ENCODE measurements around the gene SLC6A6.

SLC6A6 gene

DNA sequence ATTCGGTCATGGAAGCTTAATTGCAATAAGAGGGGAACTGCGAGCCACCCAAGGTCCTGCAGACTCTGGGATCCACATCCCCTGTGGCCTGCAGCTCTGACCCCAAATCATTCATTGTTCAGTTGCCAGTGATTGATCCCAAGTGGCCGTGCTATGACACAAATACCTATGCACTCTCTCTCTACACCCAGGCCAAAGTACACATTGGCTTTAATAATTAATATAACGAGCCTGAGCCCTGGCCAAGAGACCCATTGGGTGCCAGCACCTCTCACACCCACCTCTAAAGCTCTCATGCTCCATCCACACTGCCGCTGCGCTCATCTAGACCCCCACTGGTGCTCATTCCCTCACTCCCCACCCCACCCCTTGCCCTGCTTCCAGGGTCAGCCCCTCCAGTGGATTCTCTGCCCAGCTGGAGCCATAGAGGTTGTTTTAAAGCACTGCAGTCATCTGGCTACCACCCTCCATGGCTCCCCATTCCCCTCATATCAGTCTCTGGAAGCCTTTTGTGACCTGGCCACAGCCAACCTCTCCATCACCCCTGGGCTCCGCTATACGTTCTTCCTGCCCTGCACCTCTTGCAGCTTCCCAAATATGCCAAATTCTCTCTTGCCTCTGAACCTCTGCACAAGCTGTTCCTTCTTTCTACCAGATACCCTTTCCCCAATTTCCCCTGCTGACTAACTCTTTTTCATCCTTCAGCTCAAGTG is 37.7 kb upstream of the SLC6A6 start:
- H3K4me3 ChIP-seq (ENCODE audit: low read depth, low read length), result no peak overlapping the region
- H3K9ac ChIP-seq (ENCODE audit: low read length), result no peak overlapping the region
- H3K27ac ChIP-seq (ENCODE audit: low read depth, low read length), result no peak overlapping the region
- H3K9me3 ChIP-seq (ENCODE audit: control insufficient read depth, insufficient read depth, low read depth, low read length), result no peaks in the 10 kb centered on the region
- no peaks in the 10 kb centered on the region for H3K27me3 ChIP-seq (ENCODE audit: control insufficient read depth, insufficient read depth, low read length)
- peaks cover 15% of the 10 kb centered on the region; the same call in 1 of the 2 replicates for H3K4me1 ChIP-seq (ENCODE audit: control insufficient read depth, insufficient read depth, low read length)
- H3K36me3 ChIP-seq (ENCODE audit: control insufficient read depth, insufficient read depth, low read length), result no peaks in the 10 kb centered on the region

DNA sequence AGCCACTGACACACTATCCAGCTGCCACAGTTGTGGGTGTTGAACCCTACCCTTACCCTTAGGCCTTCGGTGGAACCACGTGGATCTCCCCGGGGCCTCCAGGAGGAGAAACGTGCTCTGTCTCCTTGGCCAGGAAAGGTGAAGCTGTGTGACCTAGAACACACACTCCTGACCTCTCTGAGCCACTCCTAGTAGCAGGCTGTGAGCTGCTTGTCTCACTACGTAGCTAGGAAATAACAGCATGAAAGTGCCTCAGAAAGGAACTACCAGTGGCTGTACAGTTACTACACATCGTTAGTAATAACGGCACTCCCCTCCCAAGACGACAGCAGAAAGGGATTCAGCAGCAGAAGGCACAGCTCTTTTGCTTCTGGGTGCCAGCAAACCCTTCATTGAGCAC is 36.2 kb upstream of the SLC6A6 start:
- H3K4me3 ChIP-seq (ENCODE audit: low read depth, low read length), result no peak overlapping the region
- H3K36me3 ChIP-seq (ENCODE audit: control insufficient read depth, insufficient read depth, low read length), result no peaks in the 10 kb centered on the region
- H3K27ac ChIP-seq (ENCODE audit: low read depth, low read length), result no peak overlapping the region
- no peak overlapping the region for H3K9ac ChIP-seq (ENCODE audit: low read length)
- H3K27me3 ChIP-seq (ENCODE audit: control insufficient read depth, insufficient read depth, low read length), result no peaks in the 10 kb centered on the region
- H3K9me3 ChIP-seq (ENCODE audit: control insufficient read depth, insufficient read depth, low read depth, low read length), result no peaks in the 10 kb centered on the region
- peaks cover 18% of the 10 kb centered on the region; the same call in 1 of the 2 replicates for H3K4me1 ChIP-seq (ENCODE audit: control insufficient read depth, insufficient read depth, low read length)

DNA sequence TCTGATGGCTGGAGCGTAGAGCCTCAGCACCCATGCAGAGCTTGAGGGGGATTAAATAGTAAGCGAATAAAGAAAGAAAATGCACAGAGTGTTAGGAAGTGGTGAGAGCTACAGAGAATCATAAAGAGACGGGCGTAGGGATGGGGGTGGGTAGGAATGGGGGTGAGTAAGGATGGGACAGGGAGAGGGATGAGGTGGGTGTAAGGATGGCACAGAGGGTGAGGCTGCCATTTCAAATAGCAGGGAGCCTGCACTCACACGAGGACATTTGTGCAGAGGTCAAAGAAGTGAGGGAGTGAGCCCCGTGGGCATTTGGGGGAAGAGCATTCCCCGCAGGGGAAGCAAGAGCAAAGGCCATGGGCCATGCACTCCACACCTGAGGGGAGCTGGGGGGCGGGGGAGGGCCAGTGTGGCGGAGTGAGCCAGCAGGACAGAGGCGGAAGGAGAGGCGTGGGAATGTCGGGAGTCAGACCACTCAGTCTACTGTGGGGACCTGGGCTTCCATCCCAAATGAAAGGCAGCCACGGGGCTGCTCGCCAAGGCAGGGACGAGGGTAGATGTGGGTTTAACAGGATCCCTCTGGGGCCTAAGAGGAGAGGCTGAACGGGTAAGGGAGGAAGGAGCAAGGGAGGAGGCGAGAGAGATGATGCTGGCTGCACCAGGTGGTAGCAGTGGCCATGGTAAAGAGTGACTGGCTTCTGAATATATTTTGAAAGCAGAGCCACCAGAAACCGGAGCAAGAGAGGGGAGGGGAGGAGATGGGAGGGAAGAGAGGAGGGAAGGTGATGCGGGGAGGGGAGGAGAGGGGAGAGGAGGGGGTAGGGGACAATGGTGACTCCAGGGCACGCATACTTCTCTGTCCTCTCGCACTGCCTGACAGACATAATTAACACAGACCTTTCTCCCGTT is 35.2 kb upstream of the SLC6A6 start:
- no peaks in the 10 kb centered on the region for H3K27me3 ChIP-seq (ENCODE audit: control insufficient read depth, insufficient read depth, low read length)
- H3K4me1 ChIP-seq (ENCODE audit: control insufficient read depth, insufficient read depth, low read length), result peaks cover 26% of the 10 kb centered on the region; the same call in 1 of the 2 replicates
- H3K9me3 ChIP-seq (ENCODE audit: control insufficient read depth, insufficient read depth, low read depth, low read length), result no peaks in the 10 kb centered on the region
- H3K4me3 ChIP-seq (ENCODE audit: low read depth, low read length), result no peak overlapping the region
- no peak overlapping the region for H3K27ac ChIP-seq (ENCODE audit: low read depth, low read length)
- H3K36me3 ChIP-seq (ENCODE audit: control insufficient read depth, insufficient read depth, low read length), result no peaks in the 10 kb centered on the region
- H3K9ac ChIP-seq (ENCODE audit: low read length), result no peak overlapping the region

DNA sequence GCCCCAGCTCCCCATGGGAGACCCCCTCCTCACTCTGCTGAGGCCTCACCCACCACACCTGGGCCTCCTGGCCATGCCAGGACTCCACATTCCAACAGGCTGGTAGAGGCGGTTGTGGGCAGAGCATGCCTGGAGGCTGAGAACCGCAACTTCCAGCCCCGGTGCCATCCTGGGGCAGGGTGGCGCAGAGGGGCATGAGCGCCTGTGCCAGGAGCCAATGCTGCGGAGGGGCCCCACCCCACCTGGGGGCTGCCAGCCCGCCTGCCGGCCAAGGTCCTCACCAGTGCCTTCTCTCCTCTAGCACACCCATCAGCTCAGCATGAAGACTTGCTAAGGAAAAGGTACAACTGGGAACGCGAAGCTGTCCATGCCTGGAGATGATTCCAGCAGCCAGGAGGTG is 34.3 kb upstream of the SLC6A6 start:
- H3K27me3 ChIP-seq (ENCODE audit: control insufficient read depth, insufficient read depth, low read length), result no peaks in the 10 kb centered on the region
- H3K9ac ChIP-seq (ENCODE audit: low read length), result no peak overlapping the region
- H3K4me3 ChIP-seq (ENCODE audit: low read depth, low read length), result no peak overlapping the region
- H3K27ac ChIP-seq (ENCODE audit: low read depth, low read length), result no peak overlapping the region
- H3K4me1 ChIP-seq (ENCODE audit: control insufficient read depth, insufficient read depth, low read length), result peaks cover 34% of the 10 kb centered on the region; the same call in 1 of the 2 replicates
- no peaks in the 10 kb centered on the region for H3K9me3 ChIP-seq (ENCODE audit: control insufficient read depth, insufficient read depth, low read depth, low read length)
- no peaks in the 10 kb centered on the region for H3K36me3 ChIP-seq (ENCODE audit: control insufficient read depth, insufficient read depth, low read length)

DNA sequence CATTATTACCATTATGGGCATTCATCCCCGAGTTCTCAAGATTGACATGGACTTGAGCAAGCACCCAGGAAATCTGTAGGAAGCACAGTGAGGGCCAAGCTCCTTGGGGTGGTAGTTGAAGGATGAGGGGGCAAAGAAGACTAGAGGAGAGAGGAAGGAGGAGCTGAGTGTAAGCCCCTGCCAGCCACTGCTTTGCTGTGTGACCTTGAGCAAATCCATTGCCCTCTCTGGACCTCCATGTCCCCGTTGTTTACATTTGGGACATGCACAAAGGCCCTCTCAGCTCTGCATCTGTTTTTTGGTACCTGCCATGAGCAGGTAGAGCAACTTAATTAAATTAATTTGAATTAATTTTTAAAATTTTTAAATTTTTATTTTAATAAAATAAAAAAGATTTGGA is 33.5 kb upstream of the SLC6A6 start:
- Histone ChIP-seq H3K36me3 (ENCODE audit: control insufficient read depth, insufficient read depth, low read length) (no peaks in the 10 kb centered on the region), H3K9me3 (ENCODE audit: control insufficient read depth, insufficient read depth, low read depth, low read length) (no peaks in the 10 kb centered on the region), H3K27ac (ENCODE audit: low read depth, low read length) (no peak overlapping the region), H3K4me3 (ENCODE audit: low read depth, low read length) (no peak overlapping the region), H3K9ac (ENCODE audit: low read length) (no peak overlapping the region), H3K27me3 (ENCODE audit: control insufficient read depth, insufficient read depth, low read length) (no peaks in the 10 kb centered on the region), H3K4me1 (ENCODE audit: control insufficient read depth, insufficient read depth, low read length) (peaks cover 40% of the 10 kb centered on the region; the same call in 1 of the 2 replicates)

DNA sequence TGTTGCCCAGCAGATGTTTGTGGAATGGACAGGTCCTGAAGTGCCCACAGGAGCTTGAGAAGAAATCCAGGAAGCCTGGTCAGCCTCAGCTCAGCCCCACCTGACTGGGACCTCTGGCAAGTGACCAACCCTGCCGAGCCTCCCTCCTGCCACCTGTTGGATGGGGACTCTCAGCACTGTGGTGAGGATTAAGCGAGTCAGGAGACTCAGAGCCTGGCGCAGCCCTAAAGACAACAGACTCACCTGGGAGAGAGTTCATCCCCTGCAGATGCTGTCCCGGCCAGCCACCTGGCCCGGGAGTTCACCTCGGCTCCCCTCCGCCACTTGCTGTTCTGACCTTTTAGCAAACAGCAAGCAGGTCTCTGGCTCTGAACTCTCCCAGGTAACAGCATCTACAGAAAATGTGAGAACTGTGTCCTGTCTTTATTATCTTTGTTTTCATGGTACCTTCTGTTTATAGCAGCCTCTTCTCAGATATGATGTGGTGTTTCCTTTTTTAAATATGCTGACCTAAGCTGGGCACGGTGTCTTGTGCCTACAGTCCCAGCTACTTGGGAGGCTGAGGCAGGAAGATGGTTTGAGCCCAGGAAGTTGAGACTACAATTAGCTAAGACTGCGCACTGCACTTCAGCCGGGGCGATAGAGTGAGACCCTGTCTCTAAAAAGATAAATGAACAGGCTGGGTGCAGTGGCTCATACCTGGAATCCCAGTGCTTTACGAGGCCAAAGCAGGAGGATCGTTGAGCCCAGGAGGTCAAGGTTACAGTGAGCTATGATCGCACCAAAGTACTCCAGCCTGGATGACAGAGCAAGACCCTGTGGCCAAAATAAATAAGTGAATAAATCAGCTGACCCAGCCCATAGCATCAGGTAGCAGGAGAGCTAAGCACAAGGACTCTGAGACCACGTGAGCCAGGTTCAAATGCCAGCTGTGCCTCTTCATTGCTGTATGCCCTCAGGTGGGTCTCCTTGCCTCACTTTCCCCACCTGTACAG is 32.4 kb upstream of the SLC6A6 start:
- Histone ChIP-seq H3K27ac (ENCODE audit: low read depth, low read length) (no peak overlapping the region), H3K9ac (ENCODE audit: low read length) (no peak overlapping the region)

DNA sequence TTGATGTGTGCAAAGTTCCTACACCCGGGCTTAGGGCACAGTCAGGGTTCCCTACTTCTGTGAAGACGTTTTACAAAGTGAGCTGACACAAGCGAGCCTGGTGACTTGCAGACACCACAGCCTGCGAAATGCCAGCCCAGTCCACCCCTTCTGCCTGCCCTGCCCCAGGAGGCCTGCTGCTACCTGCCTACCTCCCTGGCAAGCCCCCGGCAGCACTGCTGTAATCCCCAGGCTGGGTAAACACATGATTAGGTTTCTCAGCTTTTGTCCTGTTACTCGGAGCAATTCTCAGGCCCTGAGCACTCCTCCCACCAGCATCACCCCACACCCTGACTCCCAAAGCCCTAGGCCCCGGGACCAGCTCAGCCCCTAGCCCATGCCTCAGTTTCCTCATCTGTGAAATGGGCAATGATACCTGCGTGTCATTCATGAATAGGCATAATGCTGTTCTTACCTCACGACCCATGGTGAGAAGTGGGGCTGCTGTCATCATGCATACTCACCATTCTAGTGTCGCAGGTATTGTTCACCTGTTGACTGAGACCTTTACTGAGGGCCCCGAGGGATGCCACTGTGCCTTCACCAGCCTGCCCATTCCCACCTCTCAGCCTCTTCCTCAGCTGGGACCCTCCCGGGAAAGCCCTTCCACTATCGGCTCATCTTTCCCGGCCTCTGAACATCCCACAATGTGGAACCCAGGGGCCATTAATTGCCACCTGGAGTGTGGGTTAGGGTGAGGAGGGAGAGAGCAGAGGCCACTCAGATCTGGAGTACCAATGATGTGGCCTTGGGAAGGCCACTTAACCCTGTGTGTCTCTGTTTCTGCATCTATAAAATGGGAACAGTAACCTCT is 31.5 kb upstream of the SLC6A6 start:
- H3K36me3 ChIP-seq (ENCODE audit: control insufficient read depth, insufficient read depth, low read length), result no peaks in the 10 kb centered on the region
- no peak overlapping the region for H3K27ac ChIP-seq (ENCODE audit: low read depth, low read length)
- peaks cover 53% of the 10 kb centered on the region; the same call in 1 of the 2 replicates for H3K4me1 ChIP-seq (ENCODE audit: control insufficient read depth, insufficient read depth, low read length)
- H3K27me3 ChIP-seq (ENCODE audit: control insufficient read depth, insufficient read depth, low read length), result no peaks in the 10 kb centered on the region
- no peak overlapping the region for H3K4me3 ChIP-seq (ENCODE audit: low read depth, low read length)
- no peak overlapping the region for H3K9ac ChIP-seq (ENCODE audit: low read length)
- H3K9me3 ChIP-seq (ENCODE audit: control insufficient read depth, insufficient read depth, low read depth, low read length), result no peaks in the 10 kb centered on the region

More for the DNA sequence above, 32.4 kb upstream of the SLC6A6 start:
- Histone ChIP-seq H3K36me3 (ENCODE audit: control insufficient read depth, insufficient read depth, low read length) (no peaks in the 10 kb centered on the region), H3K9me3 (ENCODE audit: control insufficient read depth, insufficient read depth, low read depth, low read length) (no peaks in the 10 kb centered on the region), H3K4me1 (ENCODE audit: control insufficient read depth, insufficient read depth, low read length) (peaks cover 51% of the 10 kb centered on the region; the same call in 1 of the 2 replicates), H3K27me3 (ENCODE audit: control insufficient read depth, insufficient read depth, low read length) (no peaks in the 10 kb centered on the region), H3K4me3 (ENCODE audit: low read depth, low read length) (no peak overlapping the region)

DNA sequence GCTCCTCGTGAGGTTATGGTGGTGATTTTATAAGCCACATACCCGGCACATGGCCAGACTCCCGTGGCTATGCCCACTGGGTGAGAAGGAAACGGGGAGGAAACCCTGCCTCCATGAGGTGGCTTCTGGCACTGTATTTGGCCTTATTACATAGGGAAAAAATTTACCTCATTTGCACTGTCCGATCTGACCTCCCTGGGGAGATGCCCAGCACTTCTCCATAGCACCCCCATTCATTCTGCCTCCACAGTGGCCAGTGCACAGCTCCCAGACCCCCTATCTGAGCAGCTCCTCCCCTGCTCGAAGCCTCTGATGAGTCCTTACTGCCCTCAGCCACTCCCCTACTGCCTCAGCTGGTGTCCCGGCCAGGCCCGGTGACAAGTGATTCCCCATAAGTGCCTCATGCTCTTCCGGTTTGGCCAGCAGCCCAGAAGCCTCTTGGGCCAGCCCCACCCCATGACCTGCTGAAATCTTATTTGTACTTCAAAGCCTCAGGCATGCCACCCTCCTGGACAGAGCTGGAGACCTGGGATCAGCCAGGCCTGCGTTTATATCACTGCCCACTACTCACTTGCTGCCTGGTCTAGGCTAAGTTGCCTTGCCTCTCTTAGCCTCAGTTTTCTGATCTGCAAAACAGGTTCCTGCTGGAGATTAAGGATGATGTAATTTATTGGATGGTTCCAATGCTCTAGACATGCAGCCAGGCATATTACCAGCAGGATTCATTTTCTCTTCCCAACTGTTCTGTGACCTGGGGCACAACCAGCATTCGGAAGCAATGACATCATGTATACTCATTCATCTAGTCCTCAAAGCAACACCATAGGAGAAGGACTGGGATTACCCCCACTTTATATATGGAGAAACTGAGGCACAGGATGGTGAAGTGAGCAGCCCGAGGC is 30.6 kb upstream of the SLC6A6 start:
- no peak overlapping the region for H3K9ac ChIP-seq (ENCODE audit: low read length)
- no peak overlapping the region for H3K4me3 ChIP-seq (ENCODE audit: low read depth, low read length)
- H3K4me1 ChIP-seq (ENCODE audit: control insufficient read depth, insufficient read depth, low read length), result peaks cover 51% of the 10 kb centered on the region; the same call in 1 of the 2 replicates
- H3K27ac ChIP-seq (ENCODE audit: low read depth, low read length), result no peak overlapping the region
- no peaks in the 10 kb centered on the region for H3K27me3 ChIP-seq (ENCODE audit: control insufficient read depth, insufficient read depth, low read length)
- H3K36me3 ChIP-seq (ENCODE audit: control insufficient read depth, insufficient read depth, low read length), result no peaks in the 10 kb centered on the region
- H3K9me3 ChIP-seq (ENCODE audit: control insufficient read depth, insufficient read depth, low read depth, low read length), result no peaks in the 10 kb centered on the region

DNA sequence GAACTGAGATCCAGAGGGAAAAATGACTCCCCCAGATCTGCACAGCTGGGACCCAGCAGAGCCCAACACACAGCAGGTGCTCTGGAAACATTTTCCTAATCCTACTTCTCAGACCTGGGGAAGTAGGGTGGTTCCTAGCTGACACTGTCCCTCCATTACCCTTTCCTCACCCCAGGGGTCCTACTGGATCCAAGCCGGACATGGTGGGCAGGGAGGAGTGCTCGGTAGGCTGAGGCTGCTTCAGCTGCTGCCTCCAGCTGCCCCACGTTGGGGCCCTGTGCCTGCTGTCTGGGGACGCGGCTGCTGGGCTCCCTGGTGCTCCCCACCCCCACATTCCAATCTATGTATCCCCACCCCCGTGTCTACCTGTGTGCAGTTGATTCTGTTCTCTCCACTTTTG is 29.8 kb upstream of the SLC6A6 start:
- Histone ChIP-seq H3K9me3 (ENCODE audit: control insufficient read depth, insufficient read depth, low read depth, low read length) (no peaks in the 10 kb centered on the region), H3K27me3 (ENCODE audit: control insufficient read depth, insufficient read depth, low read length) (no peaks in the 10 kb centered on the region), H3K4me3 (ENCODE audit: low read depth, low read length) (no peak overlapping the region), H3K36me3 (ENCODE audit: control insufficient read depth, insufficient read depth, low read length) (no peaks in the 10 kb centered on the region), H3K9ac (ENCODE audit: low read length) (no peak overlapping the region), H3K27ac (ENCODE audit: low read depth, low read length) (no peak overlapping the region), H3K4me1 (ENCODE audit: control insufficient read depth, insufficient read depth, low read length) (peaks cover 44% of the 10 kb centered on the region; the same call in 1 of the 2 replicates)
